Right forelimb (tissue), 1 donor: ENCODE results near the gene UCHL3.

Experiments used
- DNase-seq: peaks from one replicate; pipeline ENCODE4 v3.0.0-alpha.2; 2018

Gene UCHL3

GRCh38 chr13:75635101-75635827 lies 85.7 kb downstream of the UCHL3 start:
- peak; percentile 55 for DNase-seq

GRCh38 chr13:75635828-75636435 lies 86.3 kb downstream of the UCHL3 start, which contains the start of gene LMO7:
LMO7 (plus strand) TSS chr13:75636330; CDS start chr13:75636658, 328 bp downstream.
- peak; percentile 75 for DNase-seq

- peak; percentile 66 for DNase-seq
These were observed 87.0 kb downstream of the UCHL3 start for GRCh38 chr13:75636436-75637180.

GRCh38 chr13:75637181-75637750 lies 87.7 kb downstream of the UCHL3 start:
- no peak for DNase-seq

- DNase-seq, result no peak
These were observed 89.9 kb downstream of the UCHL3 start for GRCh38 chr13:75639454-75639853.

- no peak for DNase-seq
These were observed 91.4 kb downstream of the UCHL3 start for GRCh38 chr13:75641026-75641425.

- no peak for DNase-seq
These were observed 93.6 kb downstream of the UCHL3 start for GRCh38 chr13:75643182-75643581.

- no peak for DNase-seq
These were observed 94.1 kb downstream of the UCHL3 start for GRCh38 chr13:75643693-75644092.

- DNase-seq, result no peak
These were observed 95.5 kb downstream of the UCHL3 start for GRCh38 chr13:75645141-75645540.

GRCh38 chr13:75647126-75647784 lies 97.7 kb downstream of the UCHL3 start:
- DNase-seq, result no peak

- DNase-seq, result no peak
These were observed 98.9 kb downstream of the UCHL3 start for GRCh38 chr13:75648446-75648845.

GRCh38 chr13:75651013-75651412 lies 101.4 kb downstream of the UCHL3 start:
- DNase-seq, result no peak

GRCh38 chr13:75652726-75653125 lies 103.1 kb downstream of the UCHL3 start:
- no peak for DNase-seq
